Left ventricle myocardium inferior (tissue), 1 donor: ENCODE results near the gene COX10. TPM values are rescaled to one million over a fixed set of nuclear protein-coding genes. Genes with fewer than 3 reads are reported as not detected.

Experiments used
- DNase-seq: peaks from one replicate; pipeline ENCODE4 v3.0.0-alpha.2; 2020
- H3K27ac ChIP-seq: fragments of 200-600 bp; replicated peaks from 2 replicates; pipeline ENCODE4 v1.8.0; 2021
- H3K27me3 ChIP-seq: fragments of 200-600 bp; 2 replicates; pipeline ENCODE4 v1.8.0; 2021; ENCODE audit warnings: low read depth
- H3K36me3 ChIP-seq: fragments of 200-600 bp; 2 replicates; pipeline ENCODE4 v1.8.0; 2021
- H3K4me1 ChIP-seq: fragments of 200-600 bp; 2 replicates; pipeline ENCODE4 v1.8.0; 2021
- H3K4me3 ChIP-seq: fragments of 200-600 bp; 2 replicates; pipeline ENCODE4 v1.8.0; 2021; ENCODE audit warnings: mild to moderate bottlenecking, moderate library complexity
- H3K9me3 ChIP-seq: fragments of 200-600 bp; replicated peaks from 2 replicates; pipeline ENCODE4 v1.8.0; 2021
- CTCF ChIP-seq: fragments of 200-600 bp; IDR thresholded peaks from 2 replicates; pipeline ENCODE4 v1.8.0; 2021; ENCODE audit warnings: antibody characterized with exemption, mild to moderate bottlenecking, borderline replicate concordance
- intact Hi-C: fragments of 100-400 bp; cut with micrococcal nuclease; formaldehyde crosslinking; loops from one replicate; pipeline ENCODE4 v1.11.0; 2022
- total RNA-seq: library from RNA; stranded (reverse); fragmentation: NEBNext Ultra II Directional; extraction: Animal tissue kit (Norgen Biotek cat#: 25700); gene quantifications from one replicate; pipeline ENCODE4 v1.2.1, GENCODE V29; 2021
- donor health status: DM: no; HTN: yes; CAD: no; lungs with severe emphysema.

COX10 gene
- total RNA-seq, 1 donor from 2014 or later: 46.3 TPM

DNA sequence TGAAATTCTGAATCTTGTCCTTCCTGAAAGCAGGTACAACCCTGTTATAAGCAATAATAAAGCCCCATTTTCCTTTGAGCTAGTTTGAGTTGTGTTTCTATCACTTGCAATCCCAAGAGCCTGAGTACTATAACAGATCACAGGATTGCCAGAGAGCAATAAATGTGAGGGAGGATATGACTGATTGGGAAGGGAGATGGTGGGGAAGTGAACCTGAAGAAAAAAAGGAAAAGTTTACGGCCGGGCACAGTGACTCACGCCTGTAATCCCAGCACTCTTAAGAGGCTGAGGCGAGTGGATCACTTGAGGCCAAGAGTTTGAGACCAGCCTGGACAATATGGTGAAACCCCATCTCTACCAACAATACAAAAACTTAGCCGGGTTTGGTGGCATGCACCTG is 80.4 kb downstream of the COX10 start:
- H3K4me3 ChIP-seq: no peak overlapping the region
- no peaks in the 10 kb centered on the region for H3K9me3 ChIP-seq
- H3K36me3 ChIP-seq: no peaks in the 10 kb centered on the region
- H3K4me1 ChIP-seq: peaks cover 29% of the 10 kb centered on the region
- no peaks in the 10 kb centered on the region for H3K27me3 ChIP-seq
- intact Hi-C loops: no loop called here
- DNase-seq: no peak
- H3K27ac ChIP-seq: no peak overlapping the region
- no peak for TF ChIP-seq CTCF

DNA sequence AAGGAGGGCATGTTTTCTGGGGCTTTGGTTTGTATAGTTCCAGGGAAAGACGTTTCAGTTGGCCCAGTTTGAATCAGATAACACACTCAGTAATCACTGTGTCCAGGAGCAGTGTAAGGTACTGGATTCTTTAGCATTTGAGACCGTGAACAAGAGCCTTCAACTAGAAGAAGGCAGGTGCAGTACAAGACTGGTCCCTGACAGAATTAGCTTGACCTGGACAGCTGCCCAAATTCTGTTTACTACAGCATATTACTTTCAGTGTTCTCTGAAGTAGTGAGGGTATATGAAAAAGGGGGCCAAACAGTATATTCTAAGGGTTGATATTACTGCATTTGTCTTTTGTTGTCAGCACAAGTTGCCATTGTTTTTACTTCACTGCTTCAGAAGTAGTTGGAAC is 81.3 kb downstream of the COX10 start:
- no peak for DNase-seq
- H3K36me3 ChIP-seq: no peaks in the 10 kb centered on the region
- no peak overlapping the region for H3K27ac ChIP-seq
- H3K27me3 ChIP-seq: no peaks in the 10 kb centered on the region
- peaks cover 25% of the 10 kb centered on the region for H3K4me1 ChIP-seq
- H3K9me3 ChIP-seq: no peaks in the 10 kb centered on the region
- TF ChIP-seq CTCF: no peak
- H3K4me3 ChIP-seq: no peak overlapping the region
- intact Hi-C loops: no loop called here

- Histone ChIP-seq H3K27me3 (no peaks in the 10 kb centered on the region), H3K36me3 (no peaks in the 10 kb centered on the region), H3K9me3 (no peaks in the 10 kb centered on the region), H3K4me1 (peaks cover 28% of the 10 kb centered on the region), H3K4me3 (no peak overlapping the region), H3K27ac (peak overlapping the region; percentile 50)
- peak; percentile 38 for DNase-seq
- intact Hi-C loops: no loop called here
- no peak for TF ChIP-seq CTCF
Measured at GRCh38 chr17:14152721-14153120, 83.4 kb downstream of the COX10 start.

GRCh38 chr17:14153374-14153773 is 84.1 kb downstream of the COX10 start:
- no peaks in the 10 kb centered on the region for H3K9me3 ChIP-seq
- intact Hi-C loops: no loop called here
- H3K4me1 ChIP-seq: peaks cover 28% of the 10 kb centered on the region
- H3K27ac ChIP-seq: peak overlapping the region; percentile 50
- no peaks in the 10 kb centered on the region for H3K27me3 ChIP-seq
- no peak for DNase-seq
- H3K36me3 ChIP-seq: no peaks in the 10 kb centered on the region
- no peak overlapping the region for H3K4me3 ChIP-seq
- no peak for TF ChIP-seq CTCF

- H3K36me3 ChIP-seq: peaks cover 3% of the 10 kb centered on the region
Measured at GRCh38 chr17:14156689-14157088, 87.4 kb downstream of the COX10 start.

More at GRCh38 chr17:14156689-14157088, 87.4 kb downstream of the COX10 start:
- no peak for DNase-seq
- TF ChIP-seq CTCF: no peak
- Histone ChIP-seq H3K27me3 (no peaks in the 10 kb centered on the region), H3K4me3 (no peak overlapping the region), H3K4me1 (peaks cover 28% of the 10 kb centered on the region), H3K9me3 (no peaks in the 10 kb centered on the region), H3K27ac (no peak overlapping the region)
- intact Hi-C loops: no loop called here
